ENCODE measurements around the gene CLN6.

Gene CLN6

GRCh38 chr15:68229386-68230156, at the start of gene CLN6:
CLN6 (minus strand) TSS chr15:68229728; CDS start chr15:68229584, 144 bp downstream.
- Histone ChIP-seq H3K4me3 (ENCODE audit: low read depth, low read length) (peak within 1 kb of the TSS; percentile 87), H3K9me3 (ENCODE audit: control insufficient read depth, insufficient read depth, low read length) (no peaks in the 10 kb centered on the region), H3K4me1 (ENCODE audit: control insufficient read depth, insufficient read depth, low read length) (peaks cover 11% of the 10 kb centered on the region), H3K27ac (ENCODE audit: low read depth, low read length) (peak within 1 kb of the TSS; percentile 94), H3K36me3 (ENCODE audit: control insufficient read depth, insufficient read depth, low read length) (no peaks in the 10 kb centered on the region), H3K27me3 (ENCODE audit: control insufficient read depth, insufficient read depth, low read length) (peaks cover 10% of the 10 kb centered on the region), H3K9ac (ENCODE audit: low read depth, low read length) (peak within 1 kb of the TSS; percentile 96)

- Histone ChIP-seq H3K27ac (ENCODE audit: low read depth, low read length) (peak overlapping the region; percentile 99), H3K4me1 (ENCODE audit: control insufficient read depth, insufficient read depth, low read length) (peaks cover 46% of the 10 kb centered on the region), H3K9ac (ENCODE audit: low read depth, low read length) (peak overlapping the region; percentile 89), H3K27me3 (ENCODE audit: control insufficient read depth, insufficient read depth, low read length) (no peaks in the 10 kb centered on the region), H3K4me3 (ENCODE audit: low read depth, low read length) (peak overlapping the region; percentile 78), H3K36me3 (ENCODE audit: control insufficient read depth, insufficient read depth, low read length) (0 out of 2 replicates have a peak, but pooled peaks cover under 1% of the 10 kb centered on the region), H3K9me3 (ENCODE audit: control insufficient read depth, insufficient read depth, low read length) (no peaks in the 10 kb centered on the region)
These were observed 49.3 kb upstream of the CLN6 start for GRCh38 chr15:68278595-68279405.

DNA sequence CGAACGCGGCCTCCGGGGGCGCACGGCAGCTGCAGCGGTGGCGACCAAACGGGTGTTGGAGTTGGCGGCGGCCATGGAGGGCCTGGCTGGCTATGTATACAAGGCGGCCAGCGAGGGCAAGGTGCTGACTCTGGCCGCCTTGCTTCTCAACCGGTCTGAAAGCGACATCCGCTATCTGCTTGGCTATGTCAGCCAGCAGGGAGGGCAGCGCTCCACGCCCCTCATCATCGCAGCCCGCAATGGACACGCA, 48.7 kb upstream of the CLN6 start:
- H3K4me3 ChIP-seq (ENCODE audit: low read depth, low read length) = peak overlapping the region; percentile 78
- H3K9me3 ChIP-seq (ENCODE audit: control insufficient read depth, insufficient read depth, low read length) = no peaks in the 10 kb centered on the region
- H3K4me1 ChIP-seq (ENCODE audit: control insufficient read depth, insufficient read depth, low read length) = peaks cover 46% of the 10 kb centered on the region

DNA sequence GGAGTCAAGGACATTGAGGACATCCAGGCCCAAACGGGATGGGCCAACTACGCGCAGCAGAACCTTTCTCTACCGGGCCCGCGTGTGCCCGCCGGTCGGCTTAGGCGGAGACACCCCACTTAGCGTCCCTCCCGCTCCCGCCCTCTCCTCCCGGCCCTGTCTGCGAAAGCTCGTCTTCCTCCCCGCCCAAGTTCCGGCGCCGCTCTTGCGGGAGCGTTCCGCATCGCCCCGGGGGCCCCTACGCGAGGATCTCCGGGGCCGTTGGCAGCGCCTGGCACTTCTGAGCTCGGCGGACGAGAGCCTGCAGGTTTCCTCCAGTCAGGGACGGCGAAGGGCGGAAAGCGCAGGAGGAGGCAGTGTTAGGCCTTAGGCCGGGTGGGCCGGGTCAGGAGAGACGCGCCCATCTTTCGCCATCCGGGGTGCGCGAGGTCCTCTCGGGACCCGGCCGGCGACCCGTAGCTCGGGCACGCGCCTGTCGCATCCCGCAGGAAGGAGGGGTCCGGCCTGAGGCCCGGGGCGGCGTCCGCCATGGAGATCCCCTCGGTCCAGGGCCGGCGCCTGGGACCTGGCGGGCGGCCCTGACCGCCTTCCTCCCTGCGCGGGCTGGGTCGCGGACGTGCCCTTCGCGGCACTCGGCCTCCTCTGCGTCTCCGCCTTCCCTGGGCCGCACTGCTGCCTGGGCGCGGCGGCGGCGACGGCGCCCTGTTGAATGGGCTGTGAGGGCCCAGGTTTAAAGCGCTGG, 48.2 kb upstream of the CLN6 start, which contains the start of gene FEM1B:
FEM1B (plus strand) TSS at position 143 of the 742 bp plus-strand sequence. CDS start 673 bp downstream, outside the sequence.
- Histone ChIP-seq H3K27ac (ENCODE audit: low read depth, low read length) (peak within 1 kb of the TSS; percentile 99), H3K4me3 (ENCODE audit: low read depth, low read length) (peak within 1 kb of the TSS; percentile 78)

More for the DNA sequence above, 48.7 kb upstream of the CLN6 start:
- Histone ChIP-seq H3K36me3 (ENCODE audit: control insufficient read depth, insufficient read depth, low read length) (no peaks in the 10 kb centered on the region), H3K27ac (ENCODE audit: low read depth, low read length) (peak overlapping the region; percentile 99), H3K27me3 (ENCODE audit: control insufficient read depth, insufficient read depth, low read length) (no peaks in the 10 kb centered on the region), H3K9ac (ENCODE audit: low read depth, low read length) (peak overlapping the region; percentile 89)

GRCh38 chr15:68277131-68277602, 47.6 kb upstream of the CLN6 start:
- H3K4me1 ChIP-seq (ENCODE audit: control insufficient read depth, insufficient read depth, low read length) = peaks cover 41% of the 10 kb centered on the region

More for the DNA sequence above, 48.2 kb upstream of the CLN6 start, which contains the start of gene FEM1B:
- H3K9me3 ChIP-seq (ENCODE audit: control insufficient read depth, insufficient read depth, low read length) = no peaks in the 10 kb centered on the region
- no peaks in the 10 kb centered on the region for H3K36me3 ChIP-seq (ENCODE audit: control insufficient read depth, insufficient read depth, low read length)
- H3K27me3 ChIP-seq (ENCODE audit: control insufficient read depth, insufficient read depth, low read length) = no peaks in the 10 kb centered on the region
- H3K4me1 ChIP-seq (ENCODE audit: control insufficient read depth, insufficient read depth, low read length) = peaks cover 43% of the 10 kb centered on the region
- peak within 1 kb of the TSS; percentile 89 for H3K9ac ChIP-seq (ENCODE audit: low read depth, low read length)

GRCh38 chr15:68276668-68277067, 47.1 kb upstream of the CLN6 start:
- Histone ChIP-seq H3K36me3 (ENCODE audit: control insufficient read depth, insufficient read depth, low read length) (no peaks in the 10 kb centered on the region), H3K9ac (ENCODE audit: low read depth, low read length) (peak overlapping the region; percentile 89; the same call in 1 of the 2 replicates), H3K27me3 (ENCODE audit: control insufficient read depth, insufficient read depth, low read length) (no peaks in the 10 kb centered on the region), H3K9me3 (ENCODE audit: control insufficient read depth, insufficient read depth, low read length) (no peaks in the 10 kb centered on the region), H3K27ac (ENCODE audit: low read depth, low read length) (peak overlapping the region; percentile 99), H3K4me3 (ENCODE audit: low read depth, low read length) (peak overlapping the region; percentile 78), H3K4me1 (ENCODE audit: control insufficient read depth, insufficient read depth, low read length) (peaks cover 41% of the 10 kb centered on the region)

More at GRCh38 chr15:68277131-68277602, 47.6 kb upstream of the CLN6 start:
- Histone ChIP-seq H3K4me3 (ENCODE audit: low read depth, low read length) (peak overlapping the region; percentile 78), H3K27ac (ENCODE audit: low read depth, low read length) (peak overlapping the region; percentile 99), H3K9ac (ENCODE audit: low read depth, low read length) (peak overlapping the region; percentile 89), H3K9me3 (ENCODE audit: control insufficient read depth, insufficient read depth, low read length) (no peaks in the 10 kb centered on the region), H3K27me3 (ENCODE audit: control insufficient read depth, insufficient read depth, low read length) (no peaks in the 10 kb centered on the region), H3K36me3 (ENCODE audit: control insufficient read depth, insufficient read depth, low read length) (no peaks in the 10 kb centered on the region)

GRCh38 chr15:68275165-68275746, 45.7 kb upstream of the CLN6 start:
- Histone ChIP-seq H3K4me3 (ENCODE audit: low read depth, low read length) (no peak overlapping the region), H3K36me3 (ENCODE audit: control insufficient read depth, insufficient read depth, low read length) (no peaks in the 10 kb centered on the region), H3K27me3 (ENCODE audit: control insufficient read depth, insufficient read depth, low read length) (no peaks in the 10 kb centered on the region), H3K4me1 (ENCODE audit: control insufficient read depth, insufficient read depth, low read length) (peaks cover 37% of the 10 kb centered on the region), H3K27ac (ENCODE audit: low read depth, low read length) (no peak overlapping the region), H3K9ac (ENCODE audit: low read depth, low read length) (no peak overlapping the region), H3K9me3 (ENCODE audit: control insufficient read depth, insufficient read depth, low read length) (no peaks in the 10 kb centered on the region)

GRCh38 chr15:68274201-68274848, 44.8 kb upstream of the CLN6 start:
- Histone ChIP-seq H3K36me3 (ENCODE audit: control insufficient read depth, insufficient read depth, low read length) (no peaks in the 10 kb centered on the region), H3K27me3 (ENCODE audit: control insufficient read depth, insufficient read depth, low read length) (no peaks in the 10 kb centered on the region), H3K4me1 (ENCODE audit: control insufficient read depth, insufficient read depth, low read length) (peaks cover 29% of the 10 kb centered on the region), H3K9ac (ENCODE audit: low read depth, low read length) (no peak overlapping the region), H3K27ac (ENCODE audit: low read depth, low read length) (peak overlapping the region; percentile 11), H3K4me3 (ENCODE audit: low read depth, low read length) (no peak overlapping the region), H3K9me3 (ENCODE audit: control insufficient read depth, insufficient read depth, low read length) (no peaks in the 10 kb centered on the region)

GRCh38 chr15:68272721-68273271, 43.3 kb upstream of the CLN6 start:
- Histone ChIP-seq H3K4me3 (ENCODE audit: low read depth, low read length) (no peak overlapping the region), H3K27ac (ENCODE audit: low read depth, low read length) (no peak overlapping the region), H3K9ac (ENCODE audit: low read depth, low read length) (no peak overlapping the region)

More at GRCh38 chr15:68272721-68273271, 43.3 kb upstream of the CLN6 start:
- Histone ChIP-seq H3K9me3 (ENCODE audit: control insufficient read depth, insufficient read depth, low read length) (no peaks in the 10 kb centered on the region), H3K27me3 (ENCODE audit: control insufficient read depth, insufficient read depth, low read length) (no peaks in the 10 kb centered on the region), H3K36me3 (ENCODE audit: control insufficient read depth, insufficient read depth, low read length) (no peaks in the 10 kb centered on the region), H3K4me1 (ENCODE audit: control insufficient read depth, insufficient read depth, low read length) (peaks cover 25% of the 10 kb centered on the region)
